GM10248 (cell line): Measurements from ENCODE around the gene ACACA.

Experiments used
- CTCF ChIA-PET: fragments of 300-600 bp; sonication (Branson Sonifier 250); formaldehyde crosslinking; extraction: SDS; loops from one replicate; lab custom pipeline; 2021; ENCODE audit warnings: antibody characterized with exemption; lab: Yijun Ruan, JAX
- POLR2A ChIA-PET: fragments of 350-650 bp; sonication (Branson Sonifier 250); formaldehyde crosslinking; extraction: SDS; loops from one replicate; lab custom pipeline; 2020; ENCODE audit warnings: antibody characterized with exemption; lab: Yijun Ruan, JAX
- DNase-seq: peaks from one replicate; pipeline ENCODE4 v3.0.0; 2012; ENCODE audit errors: extremely low spot score
- CTCF ChIP-seq: IDR thresholded peaks from 2 replicates; pipeline ENCODE4 v1.5.1; 2012; ENCODE audit warnings: mild to moderate bottlenecking, low read depth; ENCODE audit errors: extremely low read depth, missing control alignments, control extremely low read depth

Gene ACACA

GRCh38 chr17:37051833-37052232 lies 354.8 kb downstream of the ACACA start:
- DNase-seq: no peak
- POLR2A ChIA-PET: no interaction called here
- CTCF ChIA-PET: interaction anchor here (1.8 kb wide), 1 partner anchor 448 kb away, joined by 4 read pairs; no protein-coding TSS in a partner anchor
- no peak for TF ChIP-seq CTCF

GRCh38 chr17:37051381-37051780 lies 355.3 kb downstream of the ACACA start:
- TF ChIP-seq CTCF: no peak
- no peak for DNase-seq
- CTCF ChIA-PET: interaction anchor here (1.2 to 1.8 kb wide), 2 partner anchors 38 to 448 kb away, joined by 3 to 4 read pairs; no protein-coding TSS in a partner anchor
- POLR2A ChIA-PET: no interaction called here

DNA sequence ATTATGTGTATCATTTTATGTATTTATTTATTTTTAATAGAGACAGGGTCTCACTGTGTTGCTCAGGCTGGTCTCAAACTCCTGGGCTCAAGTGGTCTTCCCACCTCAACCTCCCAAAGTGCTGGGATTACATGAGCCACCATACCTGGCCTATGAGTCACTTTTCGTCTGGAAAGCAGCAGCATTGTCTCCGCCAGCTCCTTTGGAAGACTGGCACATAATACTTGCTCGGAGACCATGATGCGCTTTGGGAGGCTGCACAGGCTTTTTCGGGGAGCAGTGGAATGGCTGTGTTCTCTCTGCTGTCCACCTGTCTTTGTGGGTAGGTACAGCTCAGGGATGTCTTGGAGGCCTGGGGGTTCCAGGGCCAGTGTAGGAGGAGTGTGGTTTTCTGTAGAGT lies 355.7 kb downstream of the ACACA start:
- ChIA-PET CTCF (interaction anchor here (1.2 to 1.8 kb wide), 2 partner anchors 38 to 447 kb away, joined by 3 to 4 read pairs; no protein-coding TSS in a partner anchor), POLR2A (no interaction called here)
- DNase-seq: no peak
- TF ChIP-seq CTCF: no peak

DNA sequence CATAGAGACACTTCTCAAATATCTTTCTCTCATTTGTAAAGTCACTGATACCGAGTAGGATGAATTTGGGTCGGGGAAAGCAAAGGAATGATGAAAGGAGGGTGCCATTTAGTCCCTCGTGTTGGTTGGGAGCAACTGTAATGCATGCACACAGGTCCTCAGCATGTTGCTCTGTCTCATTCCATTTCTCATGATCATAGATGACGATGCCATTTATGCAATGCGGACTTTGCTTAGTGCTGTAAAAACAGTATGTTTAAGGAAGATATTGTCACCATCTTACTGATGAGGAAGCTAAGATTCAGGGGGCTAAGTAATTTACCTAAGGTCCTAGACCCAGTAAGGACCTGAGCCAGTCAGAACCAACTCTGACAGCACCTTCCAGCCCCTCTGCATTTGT lies 357.8 kb downstream of the ACACA start:
- ChIA-PET CTCF (interaction anchor here (1.1 to 7.8 kb wide), 16 partner anchors 8 to 447 kb away, joined by 3 to 61 read pairs (median 6); partner anchors contain the start of gene MRM1), POLR2A (no interaction called here)
- TF ChIP-seq CTCF: no peak
- no peak for DNase-seq

- ChIA-PET POLR2A (no interaction called here), CTCF (interaction anchor here (0.7 to 7.8 kb wide), 51 partner anchors 10 to 450 kb away, joined by 3 to 61 read pairs (median 4); partner anchors contain the start of genes LHX1 and MRM1)
- peak; percentile 76 for DNase-seq
- TF ChIP-seq CTCF: peak; percentile 79
These were observed 359.0 kb downstream of the ACACA start for GRCh38 chr17:37047631-37048104.

GRCh38 chr17:37045351-37045922 lies 361.2 kb downstream of the ACACA start:
- CTCF ChIA-PET: interaction anchor here (1.2 to 7.8 kb wide), 5 partner anchors 9 to 443 kb away, joined by 4 to 61 read pairs (median 43); partner anchors contain the start of gene MRM1

More at GRCh38 chr17:37045351-37045922, 361.2 kb downstream of the ACACA start:
- no peak for DNase-seq
- POLR2A ChIA-PET: no interaction called here
- no peak for TF ChIP-seq CTCF
